IMR-90 (cell line): ENCODE results near the gene IL23R. TPM values are rescaled to one million over a fixed set of nuclear protein-coding genes. Genes with fewer than 3 reads are reported as not detected.

Source experiments
- ATAC-seq: fragments of 200-7000 bp; cut with Tn5 transposase; 2 replicates; pipeline ENCODE4 v1.9.1; 2020; ENCODE audit warnings: low read depth, mild to moderate bottlenecking, moderate library complexity
- BruUV-seq: library from RNA; stranded (reverse); fragments of 400-500 nt; replicated peaks from 2 replicates; lab custom pipeline; 2021; lab: Mats Ljungman, UMichigan
- CTCF ChIA-PET: fragments of 300-600 bp; formaldehyde crosslinking; extraction: SDS; loops from one replicate; lab custom pipeline; 2021; ENCODE audit warnings: antibody characterized with exemption; lab: Yijun Ruan, JAX
- POLR2A ChIA-PET: fragments of 300-600 bp; sonication (Branson Sonifier 250); formaldehyde crosslinking; loops from one replicate; lab custom pipeline; 2022; ENCODE audit warnings: antibody characterized with exemption; ENCODE audit not compliant: unreplicated experiment; lab: Charles Lee
- DNase-seq: peaks from one replicate; pipeline ENCODE4 v3.0.0; 2013
- H2AFZ ChIP-seq: replicated peaks from 2 replicates; pipeline ENCODE3; 2013; ENCODE audit warnings: low read length, mild to moderate bottlenecking; ENCODE audit not compliant: poor library complexity
- H2AK5ac ChIP-seq: 2 replicates; pipeline ENCODE4 v1.6.1; 2013; ENCODE audit warnings: low read depth, low read length, inconsistent platforms
- H2AK9ac ChIP-seq: replicated peaks from 2 replicates; pipeline ENCODE3; 2013; ENCODE audit warnings: mild to moderate bottlenecking, low read depth, low read length, moderate library complexity; ENCODE audit not compliant: poor library complexity
- H2BK120ac ChIP-seq: 2 replicates; pipeline ENCODE4 v1.6.1; 2013; ENCODE audit warnings: low read depth, low read length, inconsistent platforms
- H2BK15ac ChIP-seq: 3 replicates; pipeline ENCODE4 v1.6.1; 2013; ENCODE audit warnings: low read depth, low read length, inconsistent platforms
- H2BK20ac ChIP-seq: 2 replicates; pipeline ENCODE4 v1.6.1; 2013; ENCODE audit warnings: low read depth, mild to moderate bottlenecking, inconsistent platforms, low read length, moderate library complexity
- H2BK5ac ChIP-seq: 2 replicates; pipeline ENCODE4 v1.6.1; 2013; ENCODE audit warnings: mild to moderate bottlenecking, low read depth, low read length, inconsistent platforms; ENCODE audit not compliant: poor library complexity, severe bottlenecking
- H3K14ac ChIP-seq: replicated peaks from 2 replicates; pipeline ENCODE4 v1.6.1; 2013; ENCODE audit warnings: low read depth, low read length, inconsistent platforms
- H3K18ac ChIP-seq: 2 replicates; pipeline ENCODE4 v1.6.1; 2013; ENCODE audit warnings: low read depth, low read length, control low read depth
- H3K23ac ChIP-seq: 2 replicates; pipeline ENCODE4 v1.6.1; 2013; ENCODE audit warnings: low read depth, low read length, inconsistent platforms
- H3K27ac ChIP-seq: 2 replicates; pipeline ENCODE4 v1.5.1; 2013; ENCODE audit warnings: mild to moderate bottlenecking, control low read depth, low read length; ENCODE audit not compliant: insufficient read depth
- H3K27me3 ChIP-seq: 2 replicates; pipeline ENCODE4 v1.6.1; 2013; ENCODE audit warnings: low read length; ENCODE audit not compliant: control insufficient read depth, insufficient read depth
- H3K36me3 ChIP-seq: 2 replicates; pipeline ENCODE4 v1.6.1; 2013; ENCODE audit warnings: low read length, mixed read lengths; ENCODE audit not compliant: control insufficient read depth, insufficient read depth
- H3K4ac ChIP-seq: 2 replicates; pipeline ENCODE4 v1.6.1; 2013; ENCODE audit warnings: low read depth, low read length, inconsistent platforms
- H3K4me1 ChIP-seq: 2 replicates; pipeline ENCODE4 v1.6.1; 2013; ENCODE audit warnings: low read length, mixed read lengths; ENCODE audit not compliant: control insufficient read depth, insufficient read depth
- H3K4me2 ChIP-seq: 2 replicates; pipeline ENCODE4 v1.6.1; 2013; ENCODE audit warnings: low read depth, mild to moderate bottlenecking, control low read depth, low read length, moderate library complexity
- H3K4me3 ChIP-seq: 2 replicates; pipeline ENCODE4 v1.5.1; 2013; ENCODE audit warnings: low read depth, mild to moderate bottlenecking, control low read depth, low read length, moderate library complexity; ENCODE audit not compliant: insufficient read depth
- H3K56ac ChIP-seq: 2 replicates; pipeline ENCODE4 v1.6.1; 2013; ENCODE audit warnings: low read length, inconsistent platforms; ENCODE audit not compliant: insufficient read depth; ENCODE audit errors: extremely low read depth
- H3K79me1 ChIP-seq, 2 experiments: 2 replicates each; pipeline ENCODE4 v1.6.1; 2013; ENCODE audit warnings: low read length in 2 of 2, inconsistent platforms in 1 of 2, low read depth in 1 of 2
- H3K9ac ChIP-seq: 2 replicates; pipeline ENCODE4 v1.6.1; 2013; ENCODE audit warnings: low read depth, low read length, control low read depth
- H3K9me1 ChIP-seq: 2 replicates; pipeline ENCODE4 v1.6.1; 2013; ENCODE audit warnings: low read length, inconsistent platforms; ENCODE audit not compliant: insufficient read depth
- H3K9me3 ChIP-seq: 2 replicates; pipeline ENCODE4 v1.6.1; 2013; ENCODE audit warnings: low read length; ENCODE audit not compliant: control insufficient read depth, insufficient read depth
- H4K20me1 ChIP-seq: 2 replicates; pipeline ENCODE4 v1.6.1; 2013; ENCODE audit warnings: low read length, inconsistent platforms; ENCODE audit not compliant: insufficient read depth
- H4K5ac ChIP-seq: 2 replicates; pipeline ENCODE4 v1.6.1; 2013; ENCODE audit warnings: mild to moderate bottlenecking, low read depth, low read length, control low read depth
- H4K8ac ChIP-seq, 2 experiments: 2 replicates each; pipeline ENCODE4 v1.6.1; 2013; ENCODE audit warnings: low read depth in 2 of 2, low read length in 2 of 2, control low read depth in 1 of 2, inconsistent platforms in 1 of 2
- H4K91ac ChIP-seq: 2 replicates; pipeline ENCODE4 v1.6.1; 2013; ENCODE audit warnings: low read depth, low read length, inconsistent platforms; ENCODE audit not compliant: insufficient read depth
- BHLHE40 ChIP-seq: fragments of 150-350 bp; IDR thresholded peaks from 2 replicates; pipeline ENCODE4 v1.6.1; 2016; ENCODE audit warnings: mild to moderate bottlenecking, low read depth, low read length
- CHD1 ChIP-seq: IDR thresholded peaks from 2 replicates; pipeline ENCODE4 v1.6.1; 2012; ENCODE audit warnings: low read depth, low read length, improper control_type of control experiment
- FOS ChIP-seq: fragments of 150-350 bp; IDR thresholded peaks from 2 replicates; pipeline ENCODE4 v1.6.1; 2016; ENCODE audit warnings: low read depth, low read length
- MAZ ChIP-seq: IDR thresholded peaks from 2 replicates; pipeline ENCODE4 v1.6.1; 2012; ENCODE audit warnings: low read depth, mild to moderate bottlenecking, low read length, improper control_type of control experiment, moderate library complexity, borderline replicate concordance
- MXI1 ChIP-seq: IDR thresholded peaks from 2 replicates; pipeline ENCODE4 v1.6.1; 2012; ENCODE audit warnings: low read depth, mild to moderate bottlenecking, low read length, moderate library complexity, borderline replicate concordance
- NFE2L2 ChIP-seq: fragments of 150-350 bp; IDR thresholded peaks from 2 replicates; pipeline ENCODE4 v1.6.1; 2016; ENCODE audit warnings: low read depth, mild to moderate bottlenecking, low read length
- POLR2A ChIP-seq: IDR thresholded peaks from 2 replicates; pipeline ENCODE4 v1.6.1; 2012; ENCODE audit warnings: mild to moderate bottlenecking, low read depth, low read length
- RAD21 ChIP-seq: IDR thresholded peaks from 2 replicates; pipeline ENCODE4 v1.6.1; 2012; ENCODE audit warnings: low read length, improper control_type of control experiment
- RFX5 ChIP-seq: IDR thresholded peaks from 2 replicates; pipeline ENCODE4 v1.8.0; 2012; ENCODE audit warnings: low read depth, mild to moderate bottlenecking, low read length, moderate library complexity
- WGBS, 2 experiments: methylation state at CpG; one replicate each; pipeline versions ENCODE4 v1.1.5 to v1.1.7; 2013; ENCODE audit warnings: missing lambda C conversion rate in 2 of 2; ENCODE audit not compliant: insufficient read length in 1 of 2; ENCODE audit errors: extremely low coverage in 2 of 2; 5-methylcytosine and 5-hydroxymethylcytosine counted together
- dilution Hi-C: fragments of 300-500 bp; cut with HindIII; formaldehyde crosslinking; loops from one replicate; pipeline ENCODE4 v1.14.3; 2018; ENCODE audit warnings: low sequenced_read_pairs; ENCODE audit not compliant: unreplicated experiment
- in situ Hi-C: fragments of 300-500 bp; cut with MboI; formaldehyde crosslinking; loops from 3 replicates; pipeline ENCODE4 v1.14.3; 2019; ENCODE audit warnings: low sequenced_read_pairs, inconsistent platforms, mixed read lengths
- intact Hi-C: fragments of 100-400 bp; cut with micrococcal nuclease; formaldehyde crosslinking; loops from 2 replicates; pipeline ENCODE4 v1.10.0; 2022
- polyA plus RNA-seq, 3 experiments: library from polyadenylated mRNA; depleted of rRNA; stranded (reverse); fragments of >200 nt; gene quantifications; 2 replicates each; pipeline ENCODE4 v1.2.3, GENCODE V29; 2012; ENCODE audit warnings: low replicate concordance in 1 of 3
- total RNA-seq: library from RNA; depleted of rRNA; stranded (reverse); fragments of >200 nt; gene quantifications from 2 replicates; pipeline ENCODE4 v1.2.3, GENCODE V29; 2012
- TF ChIP-seq, protein P1 (sequence below): conservative IDR thresholded peaks from 2 replicates; pipeline ENCODE4 v1.5.1; 2012; ENCODE audit warnings: mild to moderate bottlenecking, low read depth, low read length, improper control_type of control experiment
- TF ChIP-seq, protein P2 (sequence below): fragments of 150-350 bp; IDR thresholded peaks from 2 replicates; pipeline ENCODE4 v1.6.1; 2016; ENCODE audit warnings: low read depth, mild to moderate bottlenecking, low read length, moderate library complexity, borderline replicate concordance
- TF ChIP-seq, protein P3 (sequence below): fragments of 150-350 bp; IDR thresholded peaks from 2 replicates; pipeline ENCODE4 v1.6.1; 2017; ENCODE audit warnings: mild to moderate bottlenecking, antibody characterized with exemption, low read length, low read depth

IL23R gene
- total and polyA plus RNA-seq, 2 of the 4 experiments (the other 2 are of a cell fraction) = not detected

DNA sequence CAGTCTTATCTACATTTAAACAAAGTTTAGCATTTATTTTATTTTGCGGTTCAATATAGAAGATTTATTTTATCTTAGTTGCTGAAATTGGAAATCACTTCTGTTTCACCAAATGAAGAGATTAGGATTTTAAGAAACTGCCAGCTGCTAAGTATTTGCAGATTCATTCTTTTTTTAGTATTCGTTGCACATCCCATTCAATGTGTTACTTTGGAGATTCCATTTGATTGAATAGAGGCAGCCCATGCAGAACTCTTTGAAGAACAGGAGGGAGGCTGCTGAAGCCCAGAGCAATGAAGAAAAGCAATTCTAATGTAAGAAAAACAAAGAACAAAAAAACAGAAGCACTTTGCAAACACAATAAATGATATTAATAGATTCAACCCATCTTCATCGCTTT, 102.8 kb downstream of the IL23R start:
- Histone ChIP-seq H4K8ac (no peak overlapping the region), H4K91ac (no peak overlapping the region), H3K79me1 (no peaks in the 10 kb centered on the region), H4K20me1 (no peaks in the 10 kb centered on the region), H2AK9ac (no peak overlapping the region), H2BK15ac (no peak overlapping the region), H4K5ac (no peak overlapping the region), H3K4ac (no peak overlapping the region), H3K4me3 (no peak overlapping the region), H3K18ac (no peak overlapping the region), H3K14ac (no peak overlapping the region), H3K36me3 (no peaks in the 10 kb centered on the region), H3K4me2 (no peak overlapping the region), H2AFZ (no peak overlapping the region), H3K4me1 (no peaks in the 10 kb centered on the region), H3K9ac (no peak overlapping the region), H3K27me3 (peaks cover 3% of the 10 kb centered on the region), H3K23ac (no peak overlapping the region), H2BK120ac (no peak overlapping the region), H3K9me1 (no peaks in the 10 kb centered on the region), H3K56ac (no peak overlapping the region), H2BK20ac (no peak overlapping the region), H3K9me3 (no peaks in the 10 kb centered on the region), H3K27ac (no peak overlapping the region), H2AK5ac (no peak overlapping the region), H2BK5ac (no peak overlapping the region)
- dilution Hi-C loops = no loop called here
- intact Hi-C loops = no loop called here
- ChIA-PET POLR2A (no interaction called here), CTCF (no interaction called here)
- no peak for TF ChIP-seq RFX5
- no peak for TF ChIP-seq POLR2A
- TF ChIP-seq NFE2L2 = no peak
- no peak for TF ChIP-seq CHD1
- TF ChIP-seq, protein P1, sequence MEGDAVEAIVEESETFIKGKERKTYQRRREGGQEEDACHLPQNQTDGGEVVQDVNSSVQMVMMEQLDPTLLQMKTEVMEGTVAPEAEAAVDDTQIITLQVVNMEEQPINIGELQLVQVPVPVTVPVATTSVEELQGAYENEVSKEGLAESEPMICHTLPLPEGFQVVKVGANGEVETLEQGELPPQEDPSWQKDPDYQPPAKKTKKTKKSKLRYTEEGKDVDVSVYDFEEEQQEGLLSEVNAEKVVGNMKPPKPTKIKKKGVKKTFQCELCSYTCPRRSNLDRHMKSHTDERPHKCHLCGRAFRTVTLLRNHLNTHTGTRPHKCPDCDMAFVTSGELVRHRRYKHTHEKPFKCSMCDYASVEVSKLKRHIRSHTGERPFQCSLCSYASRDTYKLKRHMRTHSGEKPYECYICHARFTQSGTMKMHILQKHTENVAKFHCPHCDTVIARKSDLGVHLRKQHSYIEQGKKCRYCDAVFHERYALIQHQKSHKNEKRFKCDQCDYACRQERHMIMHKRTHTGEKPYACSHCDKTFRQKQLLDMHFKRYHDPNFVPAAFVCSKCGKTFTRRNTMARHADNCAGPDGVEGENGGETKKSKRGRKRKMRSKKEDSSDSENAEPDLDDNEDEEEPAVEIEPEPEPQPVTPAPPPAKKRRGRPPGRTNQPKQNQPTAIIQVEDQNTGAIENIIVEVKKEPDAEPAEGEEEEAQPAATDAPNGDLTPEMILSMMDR = no peak
- TF ChIP-seq, protein P2, sequence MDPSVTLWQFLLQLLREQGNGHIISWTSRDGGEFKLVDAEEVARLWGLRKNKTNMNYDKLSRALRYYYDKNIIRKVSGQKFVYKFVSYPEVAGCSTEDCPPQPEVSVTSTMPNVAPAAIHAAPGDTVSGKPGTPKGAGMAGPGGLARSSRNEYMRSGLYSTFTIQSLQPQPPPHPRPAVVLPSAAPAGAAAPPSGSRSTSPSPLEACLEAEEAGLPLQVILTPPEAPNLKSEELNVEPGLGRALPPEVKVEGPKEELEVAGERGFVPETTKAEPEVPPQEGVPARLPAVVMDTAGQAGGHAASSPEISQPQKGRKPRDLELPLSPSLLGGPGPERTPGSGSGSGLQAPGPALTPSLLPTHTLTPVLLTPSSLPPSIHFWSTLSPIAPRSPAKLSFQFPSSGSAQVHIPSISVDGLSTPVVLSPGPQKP = no peak
- no peak for TF ChIP-seq MAZ
- no peak for TF ChIP-seq FOS
- TF ChIP-seq MXI1 = no peak
- no peak for TF ChIP-seq RAD21
- TF ChIP-seq BHLHE40 = no peak
- TF ChIP-seq, protein P3, sequence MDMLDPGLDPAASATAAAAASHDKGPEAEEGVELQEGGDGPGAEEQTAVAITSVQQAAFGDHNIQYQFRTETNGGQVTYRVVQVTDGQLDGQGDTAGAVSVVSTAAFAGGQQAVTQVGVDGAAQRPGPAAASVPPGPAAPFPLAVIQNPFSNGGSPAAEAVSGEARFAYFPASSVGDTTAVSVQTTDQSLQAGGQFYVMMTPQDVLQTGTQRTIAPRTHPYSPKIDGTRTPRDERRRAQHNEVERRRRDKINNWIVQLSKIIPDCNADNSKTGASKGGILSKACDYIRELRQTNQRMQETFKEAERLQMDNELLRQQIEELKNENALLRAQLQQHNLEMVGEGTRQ = no peak
- ATAC-seq (no peak), DNase-seq (no peak)
- WGBS, 2 experiments = 20% methylated on average over 1 of the region's 3 CpGs; no CpG with 5 or more reads in 1 of the 2 experiments
- in situ Hi-C loops = no loop called here
- no TSS peak for BruUV-seq
